22Rv1 (cell line): ENCODE measurements around the gene PRMT9.

ENCODE experiments used
- H3K27ac ChIP-seq: fragments of 450-650 bp; 2 replicates; pipeline ENCODE4 v1.5.1; 2017
- ZFX ChIP-seq: fragments of 450-650 bp; IDR thresholded peaks from 2 replicates; pipeline ENCODE4 v1.6.1; 2017; ENCODE audit warnings: antibody characterized with exemption, borderline replicate concordance
- TF ChIP-seq, protein P1 (sequence below): fragments of 450-650 bp; IDR thresholded peaks from 2 replicates; pipeline ENCODE4 v1.5.1; 2017; ENCODE audit warnings: mild to moderate bottlenecking

The PRMT9 gene

DNA sequence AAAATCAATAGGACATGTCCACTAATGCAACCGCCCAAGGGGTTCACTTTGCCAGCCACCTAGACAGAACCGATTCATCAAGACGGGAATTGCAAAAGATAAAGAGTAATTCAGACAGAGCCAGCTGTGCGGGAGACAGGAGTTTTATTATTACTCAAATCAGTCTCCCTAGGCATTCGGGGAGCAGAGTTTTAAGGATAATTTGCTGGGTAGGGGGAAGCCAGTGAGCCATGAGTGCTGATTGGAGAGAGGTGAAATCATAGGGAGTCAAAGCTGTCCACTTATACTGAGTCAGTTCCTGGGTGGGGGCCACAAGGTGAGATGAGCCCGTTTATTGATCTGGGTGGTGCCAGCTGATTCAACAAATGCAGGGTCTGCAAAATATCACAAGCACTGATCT is 58.2 kb downstream of the PRMT9 start:
- no peak for TF ChIP-seq ZFX
- TF ChIP-seq, protein P1, sequence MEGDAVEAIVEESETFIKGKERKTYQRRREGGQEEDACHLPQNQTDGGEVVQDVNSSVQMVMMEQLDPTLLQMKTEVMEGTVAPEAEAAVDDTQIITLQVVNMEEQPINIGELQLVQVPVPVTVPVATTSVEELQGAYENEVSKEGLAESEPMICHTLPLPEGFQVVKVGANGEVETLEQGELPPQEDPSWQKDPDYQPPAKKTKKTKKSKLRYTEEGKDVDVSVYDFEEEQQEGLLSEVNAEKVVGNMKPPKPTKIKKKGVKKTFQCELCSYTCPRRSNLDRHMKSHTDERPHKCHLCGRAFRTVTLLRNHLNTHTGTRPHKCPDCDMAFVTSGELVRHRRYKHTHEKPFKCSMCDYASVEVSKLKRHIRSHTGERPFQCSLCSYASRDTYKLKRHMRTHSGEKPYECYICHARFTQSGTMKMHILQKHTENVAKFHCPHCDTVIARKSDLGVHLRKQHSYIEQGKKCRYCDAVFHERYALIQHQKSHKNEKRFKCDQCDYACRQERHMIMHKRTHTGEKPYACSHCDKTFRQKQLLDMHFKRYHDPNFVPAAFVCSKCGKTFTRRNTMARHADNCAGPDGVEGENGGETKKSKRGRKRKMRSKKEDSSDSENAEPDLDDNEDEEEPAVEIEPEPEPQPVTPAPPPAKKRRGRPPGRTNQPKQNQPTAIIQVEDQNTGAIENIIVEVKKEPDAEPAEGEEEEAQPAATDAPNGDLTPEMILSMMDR, result no peak
- no peak overlapping the region for H3K27ac ChIP-seq

- no peak overlapping the region for H3K27ac ChIP-seq
- TF ChIP-seq ZFX, result no peak
- TF ChIP-seq, protein P1, result no peak
Observed at GRCh38 chr4:147620315-147620714, 63.6 kb downstream of the PRMT9 start.

- TF ChIP-seq ZFX, result no peak
- TF ChIP-seq, protein P1, result no peak
- H3K27ac ChIP-seq, result peak overlapping the region; percentile 78
Observed at GRCh38 chr4:147617841-147618691, 65.9 kb downstream of the PRMT9 start.

DNA sequence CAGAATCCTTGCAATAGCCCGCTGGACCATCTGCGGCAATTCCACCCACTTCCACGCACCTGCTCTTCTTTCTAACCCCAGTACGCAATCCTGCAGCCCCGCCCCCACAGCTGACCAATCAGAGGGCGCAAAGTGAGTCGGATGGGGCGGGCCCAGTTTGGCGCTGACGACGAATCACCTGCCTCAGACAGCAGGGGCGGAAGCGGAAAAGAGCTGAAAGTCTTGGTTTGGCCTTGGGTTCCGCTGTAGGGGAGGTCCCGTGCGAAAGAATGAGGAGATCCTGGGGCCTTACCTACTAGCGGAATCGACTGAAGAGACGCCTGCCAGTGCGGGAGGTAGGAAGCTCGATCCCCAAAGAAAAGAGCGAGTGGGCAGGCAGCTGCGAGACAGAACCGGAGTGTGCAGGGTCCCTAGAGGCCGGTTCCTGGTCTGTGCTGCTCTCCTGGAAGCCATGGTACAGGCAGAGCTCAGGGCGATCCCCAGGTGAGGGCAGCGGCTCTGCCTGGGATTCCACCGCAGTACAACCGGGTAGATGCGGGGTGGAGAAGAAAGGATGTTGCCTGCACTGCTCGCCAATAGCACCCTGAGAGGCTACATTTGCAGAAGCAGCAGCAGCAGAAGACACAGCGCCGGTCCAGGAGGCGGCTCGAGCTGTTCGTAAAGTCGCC is 66.7 kb downstream of the PRMT9 start, which contains the start of gene TMEM184C:
TSS of gene TMEM184C (plus strand) at position 225 of the 668 bp plus-strand sequence. CDS start 560 bp downstream, outside the sequence.
- TF ChIP-seq ZFX, result no peak
- H3K27ac ChIP-seq, result peak within 1 kb of the TSS; percentile 78

- H3K27ac ChIP-seq, result peak overlapping the region; percentile 78
- TF ChIP-seq ZFX, result no peak
- TF ChIP-seq, protein P1, result no peak
Observed at GRCh38 chr4:147616849-147617172, 67.2 kb downstream of the PRMT9 start.

DNA sequence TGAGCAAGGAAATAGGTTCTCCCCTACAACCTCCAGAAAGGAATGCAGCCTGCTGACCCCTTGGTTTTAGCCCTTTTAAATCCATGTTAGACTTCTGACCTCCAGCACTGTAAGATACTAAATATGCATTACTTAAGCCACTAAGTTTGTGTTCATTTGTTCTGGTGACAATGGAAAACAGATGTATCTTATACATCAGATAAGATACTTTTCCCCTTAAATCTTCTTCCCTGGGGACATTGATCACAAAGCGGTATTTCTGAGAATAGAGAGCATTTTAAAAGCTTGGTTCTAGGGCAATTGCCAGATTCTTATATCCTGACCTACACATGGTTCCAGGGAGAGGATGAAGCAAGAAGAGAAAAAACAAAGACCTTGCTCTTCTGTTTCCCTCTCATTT is 73.3 kb downstream of the PRMT9 start:
- no peak overlapping the region for H3K27ac ChIP-seq
- TF ChIP-seq, protein P1, result no peak
- no peak for TF ChIP-seq ZFX

GRCh38 chr4:147607471-147607870 is 76.5 kb downstream of the PRMT9 start:
- H3K27ac ChIP-seq, result no peak overlapping the region
- TF ChIP-seq, protein P1, result no peak
- no peak for TF ChIP-seq ZFX
